ENCODE data around the gene MACROD1. TPM values are rescaled to one million over a fixed set of nuclear protein-coding genes. Genes with fewer than 3 reads are reported as not detected.
A peak's percentile ranks its signal among the peaks of the same experiment; 100 is the strongest.

The MACROD1 gene
- total RNA-seq, 2 experiments from 2014 or later, result 6.0 to 6.3 TPM

DNA sequence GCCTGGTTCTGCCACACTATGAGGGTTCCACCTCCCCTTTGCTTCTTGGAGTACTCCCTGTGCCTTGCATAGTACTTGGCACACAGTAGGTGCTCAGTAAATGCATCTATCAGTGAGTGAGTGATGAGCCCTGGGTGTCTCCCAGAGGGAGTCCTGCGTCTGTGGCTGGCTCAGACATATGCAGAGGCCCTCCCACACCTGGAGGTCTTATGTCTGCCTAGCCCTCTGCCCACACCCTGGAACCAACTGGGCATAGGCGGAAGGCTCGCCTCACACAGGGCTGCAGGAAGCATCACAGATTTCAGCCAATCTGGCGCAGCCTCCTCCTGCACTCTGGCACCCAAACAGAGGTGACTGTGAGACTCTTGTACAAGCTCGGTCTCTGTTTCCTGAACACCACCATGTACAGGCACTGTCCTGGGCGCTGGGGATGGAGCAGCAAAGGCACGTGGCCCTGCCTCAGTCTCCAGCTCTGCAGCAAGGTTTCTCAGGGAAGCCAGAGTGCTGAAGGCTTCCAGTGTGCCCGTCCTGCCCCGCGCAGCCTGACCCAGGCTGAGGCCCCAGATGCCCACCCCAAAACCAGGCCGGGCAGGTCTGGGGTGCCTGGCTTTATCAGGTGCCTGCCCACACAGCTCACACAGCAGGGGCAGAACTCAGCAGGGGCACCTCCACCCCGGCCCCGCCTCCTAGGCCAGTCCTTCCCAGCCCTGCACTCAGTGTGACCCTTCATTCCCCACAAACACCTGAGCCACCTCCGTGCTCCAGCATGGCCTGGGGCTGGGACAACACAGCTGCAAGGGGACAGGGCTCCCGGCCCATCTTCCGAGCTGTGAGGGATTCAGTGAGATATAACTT, 103.5 kb downstream of the MACROD1 start:
- Histone ChIP-seq H3K4me1 (ENCODE audit: insufficient read depth, low read length) (peaks cover 13% of the 10 kb centered on the region), H3K9me3 (ENCODE audit: control insufficient read depth in 1 of 2, insufficient read depth in 1 of 2, low read length in 2 of 2) (peaks cover 0 to 11% of the 10 kb centered on the region in 2 experiments), H3K27ac (ENCODE audit: low read depth in 1 of 2, low read length in 2 of 2) (no peak overlapping the region), H3K27me3 (ENCODE audit: control insufficient read depth in 1 of 2, insufficient read depth in 2 of 2, low read length in 2 of 2) (peaks cover 19 to 24% of the 10 kb centered on the region in 2 experiments), H3K36me3 (ENCODE audit: insufficient read depth, low read length) (no peaks in the 10 kb centered on the region), H3K4me3 (ENCODE audit: low read length) (no peak overlapping the region)
- Mint-ChIP-seq H3K27ac (no peak overlapping the region), H3K4me3 (peak overlapping the region; percentile 27), H3K36me3 (ENCODE audit: low read depth) (no peaks in the 10 kb centered on the region), H3K4me1 (ENCODE audit: low read depth) (peaks cover 8% of the 10 kb centered on the region), H3K27me3 (peaks cover 27% of the 10 kb centered on the region), H3K9me3 (no peaks in the 10 kb centered on the region)
- TF ChIP-seq CTCF (IDR thresholded peaks at IDR 0.05), result no peak
- intact Hi-C loops (cut with DNase I, micrococcal nuclease), result no loop called here
- ChIA-PET CTCF (interaction anchor here (0.6 kb wide), 1 partner anchor 1719 kb away, joined by 3 read pairs; no protein-coding TSS in a partner anchor), POLR2A (interaction anchor here (0.6 kb wide), 1 partner anchor 239 kb away, joined by 3 read pairs; no protein-coding TSS in a partner anchor)
- ATAC-seq (ENCODE audit: poor library complexity) (no peak), DNase-seq (no peak)

- Mint-ChIP-seq H3K4me1 (ENCODE audit: low read depth) (peaks cover 8% of the 10 kb centered on the region), H3K36me3 (ENCODE audit: low read depth) (no peaks in the 10 kb centered on the region), H3K9me3 (no peaks in the 10 kb centered on the region), H3K4me3 (peak overlapping the region; percentile 87), H3K27ac (no peak overlapping the region), H3K27me3 (peaks cover 27% of the 10 kb centered on the region)
- no peak for TF ChIP-seq CTCF (IDR thresholded peaks at IDR 0.05)
- ATAC-seq (ENCODE audit: poor library complexity) (peak; percentile 80), DNase-seq (peak; percentile 13 to 71 (median 38))
- intact Hi-C loops (cut with DNase I, micrococcal nuclease), result no loop called here
- POLR2A ChIA-PET, result interaction anchor here (1.1 kb wide), 1 partner anchor 61 kb away, joined by 3 read pairs; no protein-coding TSS in a partner anchor
- CTCF ChIA-PET, result no interaction called here
- H3K27me3 ChIP-seq (ENCODE audit: control insufficient read depth in 1 of 2, insufficient read depth in 2 of 2, low read length in 2 of 2), result peaks cover 19 to 24% of the 10 kb centered on the region in 2 experiments
- peaks cover 0 to 11% of the 10 kb centered on the region in 2 experiments for H3K9me3 ChIP-seq (ENCODE audit: control insufficient read depth in 1 of 2, insufficient read depth in 1 of 2, low read length in 2 of 2)
- no peaks in the 10 kb centered on the region for H3K36me3 ChIP-seq (ENCODE audit: insufficient read depth, low read length)
- H3K27ac ChIP-seq (ENCODE audit: low read depth in 1 of 2, low read length in 2 of 2), result no peak overlapping the region
- peaks cover 13% of the 10 kb centered on the region for H3K4me1 ChIP-seq (ENCODE audit: insufficient read depth, low read length)
- peak overlapping the region; percentile 51 for H3K4me3 ChIP-seq (ENCODE audit: low read length)
Observed at GRCh38 chr11:64060861-64061444, 105.0 kb downstream of the MACROD1 start.

DNA sequence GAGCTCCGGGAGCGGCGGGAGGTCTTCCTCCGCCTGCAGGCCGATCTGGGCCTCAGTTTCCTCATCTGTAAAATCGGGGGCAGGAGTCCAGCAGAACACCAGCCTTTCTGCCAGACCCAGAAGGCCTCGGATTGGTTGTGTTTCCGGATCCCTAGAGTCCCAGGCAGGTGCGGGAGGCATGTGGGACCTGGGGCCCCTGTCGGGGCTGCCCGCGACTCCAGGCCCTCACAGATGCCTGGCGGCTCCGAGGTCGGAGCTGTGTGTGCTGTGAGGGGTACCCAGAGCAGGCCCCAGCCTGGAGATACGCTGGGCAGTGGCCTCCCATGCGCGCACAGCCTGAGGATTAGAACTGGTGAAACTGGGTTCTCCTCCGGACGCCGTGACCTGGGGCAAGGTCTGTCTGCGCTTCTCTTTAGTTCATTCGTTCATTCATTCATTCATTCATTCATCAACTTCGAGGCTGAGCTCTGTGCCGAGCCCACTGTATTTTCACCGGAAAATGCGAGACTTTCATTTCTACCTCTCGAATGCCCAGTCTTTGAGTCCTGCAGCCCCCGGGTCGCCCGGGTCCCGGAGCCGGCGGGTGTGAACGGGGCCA, 105.6 kb downstream of the MACROD1 start:
- CTCF ChIA-PET, result no interaction called here
- intact Hi-C loops (cut with DNase I, micrococcal nuclease), result no loop called here
- ATAC-seq (ENCODE audit: poor library complexity) (no peak), DNase-seq (no peak)
- Mint-ChIP-seq H3K4me3 (peak overlapping the region; percentile 20), H3K9me3 (no peaks in the 10 kb centered on the region), H3K4me1 (ENCODE audit: low read depth) (peaks cover 8% of the 10 kb centered on the region), H3K27ac (no peak overlapping the region), H3K36me3 (ENCODE audit: low read depth) (no peaks in the 10 kb centered on the region), H3K27me3 (peaks cover 27% of the 10 kb centered on the region)
- POLR2A ChIA-PET, result interaction anchor here (1.1 kb wide), 1 partner anchor 60 kb away, joined by 3 read pairs; no protein-coding TSS in a partner anchor
- Histone ChIP-seq H3K4me3 (ENCODE audit: low read length) (peak overlapping the region; percentile 51), H3K4me1 (ENCODE audit: insufficient read depth, low read length) (peaks cover 13% of the 10 kb centered on the region), H3K27me3 (ENCODE audit: control insufficient read depth in 1 of 2, insufficient read depth in 2 of 2, low read length in 2 of 2) (peaks cover 19 to 24% of the 10 kb centered on the region in 2 experiments), H3K27ac (ENCODE audit: low read depth in 1 of 2, low read length in 2 of 2) (no peak overlapping the region), H3K36me3 (ENCODE audit: insufficient read depth, low read length) (no peaks in the 10 kb centered on the region), H3K9me3 (ENCODE audit: control insufficient read depth in 1 of 2, insufficient read depth in 1 of 2, low read length in 2 of 2) (peaks cover 0 to 11% of the 10 kb centered on the region in 2 experiments)
- no peak for TF ChIP-seq CTCF (IDR thresholded peaks at IDR 0.05)
